Tibial nerve (tissue), 4 donors: ENCODE results near the gene KCTD5.

Source experiments
- CTCF ChIP-seq, 5 experiments: fragments of 200-600 bp in 3 of 5; fragments of 450-650 bp in 2 of 5; sonication (generic) in 3 of 5; IDR thresholded peaks; one replicate each; pipeline ENCODE4 v1.5.1; 2016 to 2019; ENCODE audit warnings: antibody characterized with exemption in 5 of 5, mild to moderate bottlenecking in 3 of 5, moderate library complexity in 2 of 5
- EP300 ChIP-seq, 2 donors: sonication (generic); formaldehyde crosslinking; IDR thresholded peaks; one replicate each; pipeline ENCODE4 v1.6.1; 2017; ENCODE audit warnings: antibody characterized with exemption in 2 of 2, mild to moderate bottlenecking in 1 of 2
- POLR2A ChIP-seq, 2 donors: fragments of 450-650 bp; IDR thresholded peaks; one replicate each; pipeline ENCODE4 v1.6.1; 2017; ENCODE audit warnings: antibody characterized with exemption in 2 of 2, mild to moderate bottlenecking in 2 of 2, moderate library complexity in 2 of 2

- TF ChIP-seq CTCF (IDR thresholded peaks at IDR 0.05) (no peak), POLR2A (IDR thresholded peaks at IDR 0.05) (no peak), EP300 (IDR thresholded peaks at IDR 0.05) (no peak)
Observed at GRCh38 chr16:2751577-2752034, 69.3 kb downstream of the KCTD5 start.
